GM12892 (cell line): ENCODE measurements around the gene XYLT1.

Source experiments
- POLR2A ChIP-seq: IDR thresholded peaks from 2 replicates; pipeline ENCODE4 v1.6.1; 2011; ENCODE audit warnings: low read depth, low read length, control low read depth
- POLR2AphosphoS5 ChIP-seq: IDR thresholded peaks from 2 replicates; pipeline ENCODE4 v1.6.1; 2011; ENCODE audit warnings: low read depth, low read length, control low read depth
- TAF1 ChIP-seq: IDR thresholded peaks from 2 replicates; pipeline ENCODE4 v1.6.1; 2011; ENCODE audit warnings: low read depth, mild to moderate bottlenecking, control low read depth, low read length, borderline replicate concordance

DNA sequence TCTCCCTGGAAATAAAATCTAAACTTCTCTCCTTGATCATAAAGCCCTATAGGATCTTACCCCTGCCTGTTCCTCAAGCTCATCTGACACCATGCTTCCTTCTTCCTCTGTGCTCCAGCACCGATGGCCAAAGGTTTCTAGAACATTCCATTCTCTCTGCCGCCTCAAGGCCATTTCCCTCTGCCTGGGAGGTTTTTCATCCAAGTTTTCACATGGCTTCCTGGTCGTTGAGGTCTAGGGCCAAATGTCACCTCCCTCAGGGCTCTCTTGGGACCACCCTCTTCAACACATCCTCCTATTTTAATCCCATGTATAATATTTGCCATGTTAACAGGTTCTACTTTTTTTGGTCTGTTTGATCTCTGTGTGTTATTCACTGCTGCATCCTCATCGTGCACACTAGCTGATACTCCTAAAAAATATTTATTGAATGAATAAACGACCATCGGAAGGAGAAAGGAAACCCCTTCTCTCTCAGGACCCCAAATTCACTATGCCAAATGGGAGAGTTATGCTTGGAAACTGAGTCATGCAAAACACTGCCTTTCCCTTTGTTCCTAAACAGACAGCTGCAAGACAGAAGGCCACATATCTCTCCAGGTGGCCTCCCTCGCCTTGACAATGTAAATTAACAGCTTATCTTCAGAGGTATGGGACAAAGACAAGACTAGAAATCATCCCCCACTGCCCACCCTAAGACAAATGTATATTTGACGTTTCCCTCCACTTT, 78.5 kb downstream of the XYLT1 start:
- TF ChIP-seq POLR2AphosphoS5 (no peak), POLR2A (no peak), TAF1 (no peak)
